DMS114 treated with DMSO at 0.1 percent for 48 hours (cell line): Measurements from ENCODE around the gene PTRH1.

Experiments used
- DNase-seq: peaks from one replicate; lab custom pipeline; 2025; ENCODE audit not compliant: unreplicated experiment; lab: John Stamatoyannopoulos, UW

Gene PTRH1

GRCh38 chr9:127741831-127742434 is 26.5 kb upstream of the PTRH1 start:
- no peak for DNase-seq

GRCh38 chr9:127739614-127740330 is 24.3 kb upstream of the PTRH1 start:
- DNase-seq: no peak

- DNase-seq: no peak
Measured at GRCh38 chr9:127738666-127739065, 23.2 kb upstream of the PTRH1 start.

GRCh38 chr9:127735530-127736185 is 20.2 kb upstream of the PTRH1 start:
- DNase-seq: no peak

- peak; percentile 85 for DNase-seq
Measured at GRCh38 chr9:127734747-127735529, 19.5 kb upstream of the PTRH1 start, which contains the start of gene TOR2A. TOR2A (minus strand) TSS chr9:127735294; CDS start chr9:127735270, 24 bp downstream.

GRCh38 chr9:127734247-127734746 is 18.8 kb upstream of the PTRH1 start:
- no peak for DNase-seq

- DNase-seq: no peak
Measured at GRCh38 chr9:127733614-127734013, 18.2 kb upstream of the PTRH1 start.

GRCh38 chr9:127732444-127732843 is 17.0 kb upstream of the PTRH1 start:
- no peak for DNase-seq

GRCh38 chr9:127731938-127732337 is 16.5 kb upstream of the PTRH1 start:
- no peak for DNase-seq

GRCh38 chr9:127730799-127731410 is 15.4 kb upstream of the PTRH1 start:
- DNase-seq: no peak

GRCh38 chr9:127730262-127730661 is 14.8 kb upstream of the PTRH1 start:
- DNase-seq: no peak

- DNase-seq: no peak
Measured at GRCh38 chr9:127729522-127730256, 14.2 kb upstream of the PTRH1 start.

- DNase-seq: no peak
Measured at GRCh38 chr9:127728808-127729207, 13.3 kb upstream of the PTRH1 start.

- no peak for DNase-seq
Measured at GRCh38 chr9:127726871-127727270, 11.4 kb upstream of the PTRH1 start.

- no peak for DNase-seq
Measured at GRCh38 chr9:127724012-127724411, 8.5 kb upstream of the PTRH1 start.

GRCh38 chr9:127723444-127723843 is 8.0 kb upstream of the PTRH1 start:
- DNase-seq: no peak

- DNase-seq: no peak
Measured at GRCh38 chr9:127723013-127723412, 7.5 kb upstream of the PTRH1 start.

GRCh38 chr9:127722055-127722745 is 6.7 kb upstream of the PTRH1 start:
- DNase-seq: no peak

- DNase-seq: no peak
Measured at GRCh38 chr9:127721391-127721821, 5.9 kb upstream of the PTRH1 start.

GRCh38 chr9:127720865-127721227 is 5.4 kb upstream of the PTRH1 start:
- DNase-seq: no peak
